MM.1S (cell line): ENCODE data around the gene EMP2.

Source experiments
- DNase-seq: peaks from one replicate; pipeline ENCODE4 v3.0.0-alpha.2; 2015
- H2AFZ ChIP-seq: fragments of 300-600 bp; sonication (generic); 2 replicates; pipeline ENCODE4 v1.6.0; 2016; ENCODE audit warnings: antibody characterized with exemption, low read length
- H3F3A ChIP-seq: fragments of 300-600 bp; sonication (generic); 2 replicates; pipeline ENCODE4 v1.6.1; 2016; ENCODE audit warnings: mild to moderate bottlenecking, antibody characterized with exemption, low read length, moderate library complexity, mixed read lengths; ENCODE audit not compliant: insufficient read depth
- H3K27ac ChIP-seq: fragments of 300-600 bp; sonication (generic); 2 replicates; pipeline ENCODE4 v1.5.1; 2016; ENCODE audit warnings: mild to moderate bottlenecking, low read length
- H3K27me3 ChIP-seq: fragments of 300-600 bp; sonication (generic); replicated peaks from 2 replicates; pipeline ENCODE4 v1.6.0; 2016; ENCODE audit warnings: low read length; ENCODE audit not compliant: insufficient read depth
- H3K36me3 ChIP-seq: fragments of 300-600 bp; sonication (generic); replicated peaks from 2 replicates; pipeline ENCODE4 v1.6.1; 2016; ENCODE audit warnings: mild to moderate bottlenecking, low read length, mixed read lengths; ENCODE audit not compliant: insufficient read depth
- H3K4me1 ChIP-seq: fragments of 300-600 bp; sonication (generic); 2 replicates; pipeline ENCODE4 v1.6.1; 2016; ENCODE audit warnings: low read length, mixed read lengths
- H3K4me2 ChIP-seq: fragments of 300-600 bp; sonication (generic); 2 replicates; pipeline ENCODE4 v1.6.0; 2016; ENCODE audit warnings: low read depth, low read length
- H3K4me3 ChIP-seq: fragments of 300-600 bp; sonication (generic); 2 replicates; pipeline ENCODE4 v1.5.1; 2016; ENCODE audit warnings: low read length, mixed read lengths
- H3K79me2 ChIP-seq: fragments of 300-600 bp; sonication (generic); 2 replicates; pipeline ENCODE4 v1.6.1; 2016; ENCODE audit warnings: mixed run types, low read length, mixed read lengths
- H3K9ac ChIP-seq: fragments of 300-600 bp; sonication (generic); 2 replicates; pipeline ENCODE4 v1.6.1; 2016; ENCODE audit warnings: low read length, mixed read lengths
- H3K9me2 ChIP-seq: fragments of 300-600 bp; sonication (generic); replicated peaks from 2 replicates; pipeline ENCODE4 v1.6.1; 2016; ENCODE audit warnings: mild to moderate bottlenecking, low read length, mixed read lengths; ENCODE audit not compliant: insufficient read depth
- H3K9me3 ChIP-seq: fragments of 300-600 bp; sonication (generic); replicated peaks from 2 replicates; pipeline ENCODE4 v1.6.1; 2016; ENCODE audit warnings: mild to moderate bottlenecking, low read length, mixed read lengths; ENCODE audit not compliant: insufficient read depth
- H4K20me1 ChIP-seq: fragments of 300-600 bp; sonication (generic); 2 replicates; pipeline ENCODE4 v1.6.1; 2016; ENCODE audit warnings: mild to moderate bottlenecking, low read length, moderate library complexity, mixed read lengths; ENCODE audit not compliant: insufficient read depth
- EZH2 ChIP-seq: fragments of 300-600 bp; sonication (generic); optimal IDR thresholded peaks from 2 replicates; pipeline ENCODE3; 2017; ENCODE audit warnings: low read depth, mild to moderate bottlenecking, antibody characterized with exemption, low read length, mixed read lengths
- EZH2phosphoT487 ChIP-seq: fragments of 300-600 bp; sonication (generic); IDR thresholded peaks from 2 replicates; pipeline ENCODE4 v1.6.1; 2018; ENCODE audit warnings: antibody characterized with exemption, low read length
- TF ChIP-seq, protein P1 (sequence below): fragments of 300-600 bp; sonication (generic); IDR thresholded peaks from 2 replicates; pipeline ENCODE4 v1.5.1; 2016; ENCODE audit warnings: antibody characterized with exemption, low read length, mixed read lengths

The EMP2 gene

DNA sequence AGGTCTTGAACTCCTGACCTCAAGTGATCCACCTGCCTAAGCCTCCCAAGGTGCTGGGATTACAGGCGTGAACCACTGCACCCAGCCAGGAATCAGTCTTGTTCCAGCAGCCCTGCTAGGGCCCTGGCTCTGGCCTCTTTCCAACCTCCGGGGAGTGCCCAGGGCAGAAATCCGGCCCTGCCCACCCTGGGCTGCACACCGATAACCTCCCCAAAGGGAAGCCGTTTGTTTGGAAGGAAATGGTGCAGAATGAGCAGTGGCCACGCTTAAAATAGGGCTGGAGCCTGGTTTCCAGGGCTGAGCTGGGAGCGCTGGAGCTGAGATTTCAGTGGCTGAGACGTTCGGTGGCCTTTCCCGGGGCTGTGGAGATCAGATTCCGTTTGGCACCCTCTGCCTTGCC, 17.8 kb upstream of the EMP2 start:
- H3K9me3 ChIP-seq: no peaks in the 10 kb centered on the region
- TF ChIP-seq, protein P1, sequence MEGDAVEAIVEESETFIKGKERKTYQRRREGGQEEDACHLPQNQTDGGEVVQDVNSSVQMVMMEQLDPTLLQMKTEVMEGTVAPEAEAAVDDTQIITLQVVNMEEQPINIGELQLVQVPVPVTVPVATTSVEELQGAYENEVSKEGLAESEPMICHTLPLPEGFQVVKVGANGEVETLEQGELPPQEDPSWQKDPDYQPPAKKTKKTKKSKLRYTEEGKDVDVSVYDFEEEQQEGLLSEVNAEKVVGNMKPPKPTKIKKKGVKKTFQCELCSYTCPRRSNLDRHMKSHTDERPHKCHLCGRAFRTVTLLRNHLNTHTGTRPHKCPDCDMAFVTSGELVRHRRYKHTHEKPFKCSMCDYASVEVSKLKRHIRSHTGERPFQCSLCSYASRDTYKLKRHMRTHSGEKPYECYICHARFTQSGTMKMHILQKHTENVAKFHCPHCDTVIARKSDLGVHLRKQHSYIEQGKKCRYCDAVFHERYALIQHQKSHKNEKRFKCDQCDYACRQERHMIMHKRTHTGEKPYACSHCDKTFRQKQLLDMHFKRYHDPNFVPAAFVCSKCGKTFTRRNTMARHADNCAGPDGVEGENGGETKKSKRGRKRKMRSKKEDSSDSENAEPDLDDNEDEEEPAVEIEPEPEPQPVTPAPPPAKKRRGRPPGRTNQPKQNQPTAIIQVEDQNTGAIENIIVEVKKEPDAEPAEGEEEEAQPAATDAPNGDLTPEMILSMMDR: no peak
- TF ChIP-seq EZH2phosphoT487 (no peak), EZH2 (no peak)
- H3K4me3 ChIP-seq: no peak overlapping the region
- H3K27ac ChIP-seq: no peak overlapping the region
- no peaks in the 10 kb centered on the region for H3K79me2 ChIP-seq
- H3K4me1 ChIP-seq: peaks cover 28% of the 10 kb centered on the region
- no peak overlapping the region for H3K9ac ChIP-seq
- no peaks in the 10 kb centered on the region for H4K20me1 ChIP-seq
- no peaks in the 10 kb centered on the region for H3K9me2 ChIP-seq
- no peak overlapping the region for H3K4me2 ChIP-seq
- no peaks in the 10 kb centered on the region for H3K27me3 ChIP-seq
- no peaks in the 10 kb centered on the region for H3F3A ChIP-seq
- H3K36me3 ChIP-seq: no peaks in the 10 kb centered on the region
- no peak for DNase-seq
- no peak overlapping the region for H2AFZ ChIP-seq

DNA sequence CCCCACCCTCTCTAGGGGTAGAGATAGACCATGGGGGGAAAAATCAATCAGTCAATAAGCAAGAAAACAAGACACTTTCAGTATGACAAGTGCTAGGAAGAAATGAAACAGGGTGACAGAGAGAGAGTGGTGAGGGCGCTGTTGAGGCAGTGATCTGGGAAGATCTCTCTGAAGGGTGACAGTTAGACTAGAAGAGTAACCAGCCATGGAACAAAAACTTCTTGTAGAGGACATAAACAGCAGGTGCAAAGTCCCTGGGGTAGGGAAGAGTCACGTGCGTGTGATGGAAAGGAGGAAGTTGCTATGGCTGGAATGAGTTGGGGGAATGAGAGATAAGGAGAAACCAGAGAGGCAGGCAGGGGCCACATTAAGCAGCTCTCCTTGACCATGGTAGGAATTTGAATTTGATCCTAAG, 16.8 kb upstream of the EMP2 start:
- TF ChIP-seq, protein P1: no peak
- TF ChIP-seq EZH2phosphoT487: no peak
- no peak for TF ChIP-seq EZH2
- DNase-seq: no peak
- H3K27me3 ChIP-seq: no peaks in the 10 kb centered on the region

DNA sequence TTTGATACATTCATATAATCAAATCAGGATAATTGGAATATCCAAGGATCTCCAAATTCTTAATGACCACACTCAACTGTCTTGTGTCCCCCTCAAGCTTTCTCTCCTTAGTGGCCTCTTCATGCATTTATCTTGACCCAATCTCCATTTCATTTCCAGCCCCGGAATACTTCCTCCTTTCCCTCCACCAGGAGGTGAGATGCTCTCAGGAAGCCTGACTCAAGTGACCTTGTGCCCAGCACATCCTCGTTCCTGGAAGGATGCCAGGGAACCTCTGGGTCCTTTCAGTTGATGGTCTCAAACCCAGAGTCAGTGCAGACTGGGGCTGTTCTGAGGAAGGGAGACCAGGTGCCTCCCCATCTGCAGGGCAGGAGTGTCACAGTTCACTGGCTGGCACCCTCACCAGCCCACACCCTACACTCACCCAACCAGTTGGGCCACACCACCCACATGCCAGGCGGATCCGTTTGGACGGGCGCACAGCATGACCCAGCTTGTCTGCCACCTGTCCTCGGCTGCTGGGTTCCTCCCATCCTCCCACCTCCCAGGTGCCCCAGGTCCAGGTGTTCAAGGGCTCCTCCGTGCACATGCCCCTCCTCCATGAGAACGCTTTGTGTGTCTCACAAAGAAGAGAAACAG, 14.0 kb upstream of the EMP2 start:
- no peaks in the 10 kb centered on the region for H3K9me3 ChIP-seq
- no peak overlapping the region for H3K9ac ChIP-seq
- H3K4me3 ChIP-seq: no peak overlapping the region
- H3K9me2 ChIP-seq: no peaks in the 10 kb centered on the region
- H3K79me2 ChIP-seq: no peaks in the 10 kb centered on the region
- no peaks in the 10 kb centered on the region for H3F3A ChIP-seq
- H2AFZ ChIP-seq: no peak overlapping the region
- DNase-seq: no peak
- TF ChIP-seq EZH2 (no peak), EZH2phosphoT487 (no peak)
- TF ChIP-seq, protein P1: no peak
- no peaks in the 10 kb centered on the region for H4K20me1 ChIP-seq
- H3K27me3 ChIP-seq: no peaks in the 10 kb centered on the region
- no peak overlapping the region for H3K27ac ChIP-seq
- peaks cover 7% of the 10 kb centered on the region for H3K4me1 ChIP-seq
- H3K36me3 ChIP-seq: no peaks in the 10 kb centered on the region
- no peak overlapping the region for H3K4me2 ChIP-seq

More for the DNA sequence above, 16.8 kb upstream of the EMP2 start:
- no peaks in the 10 kb centered on the region for H4K20me1 ChIP-seq
- H3K4me1 ChIP-seq: peaks cover 28% of the 10 kb centered on the region
- H3K9ac ChIP-seq: no peak overlapping the region
- no peak overlapping the region for H3K27ac ChIP-seq
- no peaks in the 10 kb centered on the region for H3K36me3 ChIP-seq
- H3K4me2 ChIP-seq: no peak overlapping the region
- H3K4me3 ChIP-seq: no peak overlapping the region
- H3F3A ChIP-seq: no peaks in the 10 kb centered on the region
- no peaks in the 10 kb centered on the region for H3K9me2 ChIP-seq
- H3K79me2 ChIP-seq: no peaks in the 10 kb centered on the region
- no peak overlapping the region for H2AFZ ChIP-seq
- no peaks in the 10 kb centered on the region for H3K9me3 ChIP-seq
